H1 (cell line): ENCODE results near the gene SCO2. TPM values are rescaled to one million over a fixed set of nuclear protein-coding genes. Genes with fewer than 3 reads are reported as not detected.

Source experiments
- CTCF ChIA-PET: fragments of 300-600 bp; sonication (Branson Sonifier 250); formaldehyde crosslinking; loops from one replicate; lab custom pipeline; 2021; ENCODE audit not compliant: partially characterized antibody; lab: Charles Lee
- POLR2A ChIA-PET: fragments of 300-600 bp; sonication (Branson Sonifier 250); formaldehyde crosslinking; loops from one replicate; lab custom pipeline; 2021; ENCODE audit warnings: inconsistent platforms; ENCODE audit not compliant: partially characterized antibody; lab: Charles Lee
- DNase-seq, 2 experiments: peaks; one replicate each; pipeline versions ENCODE4 v3.0.0 to v3.0.0-alpha.2; 2010 to 2022; ENCODE audit warnings: low spot score in 2 of 2, low read depth in 1 of 2, mixed read lengths in 1 of 2
- FAIRE-seq: peaks from 2 replicates; lab custom pipeline; 2011; peaks lifted over from hg19 to GRCh38; lab: Jason Lieb, UNC
- H2AFZ ChIP-seq: 2 replicates; pipeline ENCODE4 v1.8.1; 2012; ENCODE audit warnings: low read length, inconsistent platforms
- H2AK5ac ChIP-seq: 2 replicates; pipeline ENCODE4 v1.6.1; 2013; ENCODE audit warnings: low read depth, low read length
- H2BK120ac ChIP-seq: replicated peaks from 2 replicates; pipeline ENCODE3; 2013; ENCODE audit warnings: low read depth, low read length, inconsistent platforms
- H2BK12ac ChIP-seq: 2 replicates; pipeline ENCODE4 v1.6.1; 2013; ENCODE audit warnings: low read depth, low read length
- H2BK15ac ChIP-seq: 2 replicates; pipeline ENCODE4 v1.6.1; 2013; ENCODE audit warnings: low read length
- H2BK20ac ChIP-seq: 2 replicates; pipeline ENCODE4 v1.6.1; 2013; ENCODE audit warnings: low read length
- H2BK5ac ChIP-seq: 2 replicates; pipeline ENCODE4 v1.6.1; 2013; ENCODE audit warnings: low read depth, low read length
- H3K14ac ChIP-seq: 2 replicates; pipeline ENCODE4 v1.6.1; 2013; ENCODE audit warnings: inconsistent platforms; ENCODE audit not compliant: insufficient read length
- H3K18ac ChIP-seq: 2 replicates; pipeline ENCODE4 v1.6.1; 2013; ENCODE audit warnings: low read length; ENCODE audit errors: extremely low read depth
- H3K23ac ChIP-seq: 2 replicates; pipeline ENCODE4 v1.6.1; 2013; ENCODE audit warnings: inconsistent platforms; ENCODE audit not compliant: insufficient read length
- H3K23me2 ChIP-seq: 2 replicates; pipeline ENCODE4 v1.6.1; 2013; ENCODE audit warnings: low read depth, low read length
- H3K27ac ChIP-seq: 2 replicates; pipeline ENCODE4 v1.6.1; 2011; ENCODE audit warnings: low read depth, low read length, inconsistent platforms
- H3K27me3 ChIP-seq, 4 experiments: replicated peaks in 1 of 4; 1 replicate in 1 of 4; 2 replicates in 3 of 4; pipeline versions ENCODE4 v1.6.1 to v1.8.1; 2011 to 2013; ENCODE audit warnings: low read length in 3 of 4, mild to moderate bottlenecking in 3 of 4, inconsistent platforms in 2 of 4, mixed read lengths in 2 of 4, moderate library complexity in 1 of 4; ENCODE audit not compliant: control insufficient read depth in 3 of 4, insufficient read depth in 3 of 4; ENCODE audit errors: extremely low read depth in 1 of 4
- H3K36me3 ChIP-seq, 4 experiments: 2 replicates each; pipeline versions ENCODE4 v1.6.1 to v1.8.1; 2011 to 2013; ENCODE audit warnings: mild to moderate bottlenecking in 4 of 4, low read length in 3 of 4, moderate library complexity in 2 of 4, control low read depth in 1 of 4, inconsistent platforms in 1 of 4; ENCODE audit not compliant: insufficient read depth in 4 of 4, control insufficient read depth in 2 of 4
- H3K4ac ChIP-seq: replicated peaks from 2 replicates; pipeline ENCODE3; 2013; ENCODE audit warnings: low read length, low read depth, mixed read lengths, inconsistent platforms; ENCODE audit not compliant: insufficient read length
- H3K4me1 ChIP-seq, 4 experiments: replicated peaks in 1 of 4; 1 replicate in 1 of 4; 2 replicates in 3 of 4; pipeline versions ENCODE4 v1.6.1 to v1.8.1; 2011 to 2013; ENCODE audit warnings: low read length in 3 of 4, inconsistent platforms in 2 of 4, mixed read lengths in 1 of 4; ENCODE audit not compliant: insufficient read depth in 4 of 4, control insufficient read depth in 3 of 4
- H3K4me2 ChIP-seq, 2 experiments: 2 replicates each; pipeline versions ENCODE4 v1.6.1 to v1.8.1; 2011 to 2013; ENCODE audit warnings: low read depth in 2 of 2, low read length in 2 of 2, control low read depth in 1 of 2, inconsistent platforms in 1 of 2, mild to moderate bottlenecking in 1 of 2; ENCODE audit not compliant: insufficient read depth in 1 of 2
- H3K4me3 ChIP-seq, 4 experiments: fragments of 200-600, 300-600 bp in 1 of 4; sonication (generic), shearing (Covaris generic), sonication (Bioruptor Twin) in 1 of 4; 2 replicates each; pipeline versions ENCODE4 v1.5.1 to v1.8.1; 2011 to 2016; ENCODE audit warnings: low read length in 4 of 4, low read depth in 3 of 4, control low read depth in 2 of 4, inconsistent platforms in 2 of 4, mild to moderate bottlenecking in 2 of 4, mixed read lengths in 1 of 4, moderate library complexity in 1 of 4; ENCODE audit not compliant: insufficient read depth in 2 of 4; ENCODE audit errors: extremely low read depth in 1 of 4
- H3K56ac ChIP-seq: replicated peaks from 2 replicates; pipeline ENCODE3; 2013; ENCODE audit warnings: low read depth, mild to moderate bottlenecking, mixed read lengths, low read length, inconsistent platforms; ENCODE audit not compliant: insufficient read length
- H3K79me1 ChIP-seq: 2 replicates; pipeline ENCODE4 v1.6.1; 2013; ENCODE audit warnings: low read depth, low read length, control low read depth
- H3K79me2 ChIP-seq, 2 experiments: 2 replicates each; pipeline versions ENCODE4 v1.6.1 to v1.8.1; 2012 to 2013; ENCODE audit warnings: low read length in 2 of 2, mild to moderate bottlenecking in 2 of 2, inconsistent platforms in 1 of 2; ENCODE audit not compliant: insufficient read depth in 2 of 2, control insufficient read depth in 1 of 2
- H3K9ac ChIP-seq, 4 experiments: replicated peaks in 1 of 4; 1 replicate in 1 of 4; 2 replicates in 3 of 4; pipeline versions ENCODE4 v1.6.1 to v1.8.1; 2011 to 2013; ENCODE audit warnings: low read depth in 3 of 4, low read length in 3 of 4, control low read depth in 2 of 4, mild to moderate bottlenecking in 2 of 4, moderate library complexity in 2 of 4, inconsistent platforms in 1 of 4; ENCODE audit errors: extremely low read depth in 1 of 4
- H3K9me3 ChIP-seq, 2 experiments: 2 replicates each; pipeline versions ENCODE4 v1.6.1 to v1.8.1; 2012 to 2013; ENCODE audit warnings: mild to moderate bottlenecking in 2 of 2, moderate library complexity in 2 of 2, control low read depth in 1 of 2, inconsistent platforms in 1 of 2, low read depth in 1 of 2, low read length in 1 of 2, mixed read lengths in 1 of 2; ENCODE audit not compliant: insufficient read depth in 2 of 2
- H4K20me1 ChIP-seq, 2 experiments: replicated peaks in 1 of 2; 2 replicates each; pipeline versions ENCODE3 to v1.8.1; 2011 to 2013; ENCODE audit warnings: inconsistent platforms in 2 of 2, low read length in 2 of 2, mild to moderate bottlenecking in 1 of 2; ENCODE audit not compliant: insufficient read depth in 2 of 2, control insufficient read depth in 1 of 2
- H4K5ac ChIP-seq: 2 replicates; pipeline ENCODE4 v1.6.1; 2013; ENCODE audit warnings: low read length, low read depth, mixed read lengths, inconsistent platforms; ENCODE audit not compliant: insufficient read length
- H4K8ac ChIP-seq: 2 replicates; pipeline ENCODE4 v1.8.0; 2013; ENCODE audit warnings: mild to moderate bottlenecking, moderate library complexity, low read length, inconsistent platforms; ENCODE audit not compliant: insufficient read depth; ENCODE audit errors: extremely low read depth
- H4K91ac ChIP-seq: replicated peaks from 2 replicates; pipeline ENCODE3; 2013; ENCODE audit warnings: low read length, mixed read lengths, inconsistent platforms; ENCODE audit not compliant: insufficient read length
- CBX8 ChIP-seq: fragments of 300-800, 300-1000 bp; sonication (generic); IDR thresholded peaks from 2 replicates; pipeline ENCODE4 v1.7.1; 2016; ENCODE audit warnings: low read depth, low read length, borderline replicate concordance
- CTBP2 ChIP-seq: IDR thresholded peaks from 2 replicates; pipeline ENCODE4 v1.7.0; 2011; ENCODE audit warnings: borderline replicate concordance, mild to moderate bottlenecking, moderate library complexity, mixed read lengths, low read length; ENCODE audit not compliant: insufficient read depth, insufficient read length
- GTF2F1 ChIP-seq: IDR thresholded peaks from 2 replicates; pipeline ENCODE4 v1.6.1; 2012; ENCODE audit warnings: low read depth, low read length, improper control_type of control experiment, borderline replicate concordance
- JUND ChIP-seq: IDR thresholded peaks from 2 replicates; pipeline ENCODE4 v1.6.1; 2011; ENCODE audit warnings: mild to moderate bottlenecking, improper control_type of control experiment, low read length
- POLR2A ChIP-seq, 2 experiments: IDR thresholded peaks; 1 replicate in 1 of 2; 2 replicates in 1 of 2; pipeline ENCODE4 v1.6.1; 2011; ENCODE audit warnings: low read depth in 2 of 2, low read length in 2 of 2, mild to moderate bottlenecking in 2 of 2; ENCODE audit errors: control extremely low read depth in 1 of 2
- SP1 ChIP-seq: IDR thresholded peaks from 2 replicates; pipeline ENCODE4 v1.6.1; 2011; ENCODE audit warnings: low read depth, low read length
- SRF ChIP-seq: IDR thresholded peaks from 2 replicates; pipeline ENCODE4 v1.6.1; 2011; ENCODE audit warnings: mild to moderate bottlenecking, low read depth, low read length, moderate library complexity
- WGBS, 2 experiments: shearing (Covaris generic) in 1 of 2; methylation state at CpG; one replicate each; pipeline versions ENCODE4 v1.1.6 to v1.1.7; 2013 to 2015; ENCODE audit warnings: low lambda C conversion rate in 2 of 2, mixed read lengths in 2 of 2, inconsistent platforms in 1 of 2, low coverage in 1 of 2, missing lambda C conversion rate in 1 of 2; ENCODE audit not compliant: insufficient replicate concordance in 2 of 2, insufficient coverage in 1 of 2, insufficient read length in 1 of 2; ENCODE audit errors: extremely low coverage in 1 of 2, missing lambda C conversion rate in 1 of 2; 5-methylcytosine and 5-hydroxymethylcytosine counted together
- polyA plus RNA-seq, 7 experiments: library from polyadenylated mRNA; depleted of rRNA in 3 of 7; stranded (reverse) in 5 of 7; unstranded in 2 of 7; fragments of >200 nt in 5 of 7; fragments of 200-250 nt in 2 of 7; gene quantifications; 1 replicate in 5 of 7; 2 replicates in 1 of 7; 4 replicates in 1 of 7; pipeline versions ENCODE4 v1.2.1 to v1.2.3, GENCODE V29; 2011 to 2013; ENCODE audit warnings: missing spikeins in 2 of 7, mixed read lengths in 2 of 7
- total RNA-seq: library from RNA; stranded (reverse); fragmentation: NEBNext Ultra II Directional; extraction: Animal tissue kit (Norgen Biotek cat#: 25700); gene quantifications from 2 replicates; pipeline ENCODE4 v1.2.1, GENCODE V29; 2021
- TF ChIP-seq, protein P1 (sequence below): IDR thresholded peaks from 2 replicates; pipeline ENCODE4 v1.6.1; 2012; ENCODE audit warnings: low read length, inconsistent platforms
- TF ChIP-seq, protein P2 (sequence below): IDR thresholded peaks from 2 replicates; pipeline ENCODE4 v1.6.1; 2012; ENCODE audit warnings: inconsistent platforms

The SCO2 gene
- total and polyA plus RNA-seq, 2 of the 8 experiments (the other 6 are each of a cell fraction or from before 2014, with no cell fraction given), result 2.0 TPM; not detected in 1

DNA sequence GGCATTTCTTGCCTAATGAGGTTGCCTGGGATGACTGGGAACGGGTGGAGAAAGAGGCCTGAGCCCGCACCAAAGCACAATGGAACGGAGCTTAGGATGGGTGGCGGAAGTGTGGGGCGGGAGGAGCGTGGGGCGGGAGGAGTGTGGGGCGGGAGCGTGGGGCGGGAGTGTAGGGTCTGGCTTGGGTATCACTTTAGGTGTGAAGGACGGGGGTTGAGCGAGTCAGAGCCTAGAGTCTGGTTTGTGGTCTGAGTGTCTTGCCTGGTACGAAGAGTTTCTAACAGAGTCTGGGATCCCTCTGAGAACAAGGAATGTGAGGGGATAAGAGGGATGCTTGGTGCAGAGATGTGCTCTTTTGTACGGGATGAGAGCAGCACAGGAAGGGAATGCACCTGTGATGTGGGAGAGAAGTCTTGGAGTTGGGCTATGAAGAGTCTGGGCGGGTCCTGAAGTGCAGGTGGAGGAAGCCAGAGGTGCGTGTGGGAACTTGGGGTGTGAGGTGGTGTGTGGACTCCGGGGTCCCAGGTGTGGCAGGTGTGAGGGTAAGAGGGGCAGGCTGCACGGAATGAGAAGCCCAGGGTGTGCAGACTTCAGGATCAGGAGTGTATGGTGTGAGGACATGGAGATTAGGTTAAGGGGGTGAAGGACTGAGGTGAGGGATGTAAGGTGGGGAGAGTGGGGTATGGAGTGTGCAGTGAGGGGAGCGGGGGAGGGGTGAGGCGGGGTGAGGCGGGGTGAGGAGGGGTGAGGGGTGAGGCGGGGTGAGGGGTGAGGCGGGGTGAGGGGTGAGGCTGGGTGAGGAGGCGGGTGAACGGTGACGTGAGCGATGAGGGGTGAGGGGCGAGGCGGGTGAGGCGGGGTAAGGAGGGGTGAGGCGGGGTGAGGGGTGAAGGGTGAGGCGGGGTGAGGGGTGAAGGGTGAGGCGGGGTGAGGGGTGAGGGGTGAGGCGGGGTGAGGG, 36.3 kb upstream of the SCO2 start:
- Histone ChIP-seq H2BK20ac (no peak overlapping the region), H2AK5ac (no peak overlapping the region), H3K36me3 (no peaks in the 10 kb centered on the region), H2BK5ac (no peak overlapping the region), H3K9me3 (no peaks in the 10 kb centered on the region), H3K27me3 (peaks cover 0 to 5% (median 3%) of the 10 kb centered on the region in 4 experiments; a peak in 5 of 7 replicates), H2BK120ac (no peak overlapping the region), H2BK12ac (0 out of 2 replicates have a peak overlapping the region, but pooled peaks have one; percentile 19), H3K4me2 (no peak overlapping the region; a peak in 1 of 4 replicates), H3K79me1 (no peaks in the 10 kb centered on the region), H3K4ac (no peak overlapping the region), H3K14ac (no peak overlapping the region), H3K79me2 (no peaks in the 10 kb centered on the region), H3K4me3 (no peak overlapping the region), H4K20me1 (no peaks in the 10 kb centered on the region), H3K56ac (no peak overlapping the region), H2AFZ (no peak overlapping the region), H3K18ac (no peak overlapping the region; the same call in 1 of the 2 replicates), H3K9ac (no peak overlapping the region), H2BK15ac (peak overlapping the region; percentile 61; the same call in 1 of the 2 replicates), H3K27ac (no peak overlapping the region), H3K4me1 (peaks cover 0 to 3% (median 0%) of the 10 kb centered on the region in 4 experiments; a peak in 2 of 7 replicates), H4K5ac (no peak overlapping the region), H3K23me2 (peaks cover 3% of the 10 kb centered on the region; the same call in 1 of the 2 replicates), H3K23ac (no peak overlapping the region), H4K91ac (no peak overlapping the region), H4K8ac (no peak overlapping the region)
- ChIA-PET CTCF (interaction anchor here (0.6 to 1.6 kb wide), 2 partner anchors 24 to 59 kb away, joined by 3 read pairs; no protein-coding TSS in a partner anchor), POLR2A (no interaction called here)
- DNase-seq (no peak), FAIRE-seq (no peak)
- WGBS, 2 experiments, result 77% methylated on average over 9 of the region's 34 CpGs; no CpG with 5 or more reads in 1 of the 2 experiments
- TF ChIP-seq GTF2F1 (no peak), SRF (no peak), CTBP2 (no peak), POLR2A (IDR thresholded peaks at IDR 0.05; ENCODE audit: control extremely low read depth in 1 of 2, low read depth in 2 of 2, low read length in 2 of 2) (no peak), JUND (no peak), CBX8 (no peak), SP1 (no peak)
- TF ChIP-seq, protein P1, sequence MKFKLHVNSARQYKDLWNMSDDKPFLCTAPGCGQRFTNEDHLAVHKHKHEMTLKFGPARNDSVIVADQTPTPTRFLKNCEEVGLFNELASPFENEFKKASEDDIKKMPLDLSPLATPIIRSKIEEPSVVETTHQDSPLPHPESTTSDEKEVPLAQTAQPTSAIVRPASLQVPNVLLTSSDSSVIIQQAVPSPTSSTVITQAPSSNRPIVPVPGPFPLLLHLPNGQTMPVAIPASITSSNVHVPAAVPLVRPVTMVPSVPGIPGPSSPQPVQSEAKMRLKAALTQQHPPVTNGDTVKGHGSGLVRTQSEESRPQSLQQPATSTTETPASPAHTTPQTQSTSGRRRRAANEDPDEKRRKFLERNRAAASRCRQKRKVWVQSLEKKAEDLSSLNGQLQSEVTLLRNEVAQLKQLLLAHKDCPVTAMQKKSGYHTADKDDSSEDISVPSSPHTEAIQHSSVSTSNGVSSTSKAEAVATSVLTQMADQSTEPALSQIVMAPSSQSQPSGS, result no peak
- TF ChIP-seq, protein P2, sequence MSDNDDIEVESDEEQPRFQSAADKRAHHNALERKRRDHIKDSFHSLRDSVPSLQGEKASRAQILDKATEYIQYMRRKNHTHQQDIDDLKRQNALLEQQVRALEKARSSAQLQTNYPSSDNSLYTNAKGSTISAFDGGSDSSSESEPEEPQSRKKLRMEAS, result no peak
